SU-DHL-6 (cell line): ENCODE results near the gene EMP3.
"Not testable (repeated sequence)": the region's sequence is repeated elsewhere in the genome, so short reads cannot be mapped to it uniquely, and the experiment has no call there.

Experiments
- H2AFZ ChIP-seq: fragments of 200-600 bp; sonication (generic); 2 replicates; pipeline ENCODE4 v1.6.1; 2014; ENCODE audit warnings: low read depth, mild to moderate bottlenecking, moderate library complexity, mixed read lengths, antibody characterized with exemption, low read length; ENCODE audit not compliant: severe bottlenecking
- H3F3A ChIP-seq: fragments of 200-600 bp; shearing (Covaris generic); 2 replicates; pipeline ENCODE4 v1.6.0; 2016; ENCODE audit warnings: antibody characterized with exemption, mild to moderate bottlenecking; ENCODE audit not compliant: insufficient read depth
- H3K27ac ChIP-seq: fragments of 200-600 bp; sonication (generic); 2 replicates; pipeline ENCODE4 v1.5.1; 2016; ENCODE audit warnings: low read depth, mild to moderate bottlenecking, low read length, moderate library complexity, mixed read lengths
- H3K27me3 ChIP-seq: fragments of 200-600 bp; sonication (generic), shearing (Covaris generic); 2 replicates; pipeline ENCODE4 v1.6.0; 2014; ENCODE audit warnings: mild to moderate bottlenecking, low read length
- H3K36me3 ChIP-seq: fragments of 200-600 bp; sonication (generic); 2 replicates; pipeline ENCODE4 v1.6.1; 2014; ENCODE audit warnings: mild to moderate bottlenecking, low read length, mixed read lengths
- H3K4me2 ChIP-seq: fragments of 300-600, 200-600 bp; shearing (Covaris generic), sonication (generic); 2 replicates; pipeline ENCODE4 v1.6.0; 2014; ENCODE audit warnings: low read length, low read depth, mild to moderate bottlenecking; ENCODE audit not compliant: poor library complexity, severe bottlenecking
- H3K4me3 ChIP-seq: fragments of 200-600 bp; sonication (generic); 2 replicates; pipeline ENCODE4 v1.5.1; 2014; ENCODE audit warnings: antibody characterized with exemption, low read length, mild to moderate bottlenecking, mixed read lengths; ENCODE audit not compliant: insufficient read depth, poor library complexity, severe bottlenecking
- H3K79me2 ChIP-seq: fragments of 200-600 bp; sonication (generic); 2 replicates; pipeline ENCODE4 v1.6.1; 2014; ENCODE audit warnings: mild to moderate bottlenecking, low read length, moderate library complexity; ENCODE audit not compliant: insufficient read depth
- H3K9ac ChIP-seq: fragments of 200-600 bp; sonication (generic); 2 replicates; pipeline ENCODE4 v1.7.0; 2014; ENCODE audit warnings: mild to moderate bottlenecking, low read length
- H3K9me2 ChIP-seq: fragments of 200-600 bp; sonication (generic); replicated peaks from 2 replicates; pipeline ENCODE4 v1.6.1; 2014; ENCODE audit warnings: low read length; ENCODE audit not compliant: insufficient read depth
- H3K9me3 ChIP-seq: fragments of 200-600 bp; sonication (generic); 2 replicates; pipeline ENCODE4 v1.6.1; 2014; ENCODE audit warnings: low read length, mixed read lengths; ENCODE audit not compliant: insufficient read depth
- H4K20me1 ChIP-seq: fragments of 200-600 bp; sonication (generic); 2 replicates; pipeline ENCODE4 v1.6.1; 2014; ENCODE audit warnings: low read depth, mild to moderate bottlenecking, antibody characterized with exemption, low read length, moderate library complexity, mixed read lengths
- CTCF ChIP-seq: fragments of 200-600 bp; sonication (generic); IDR thresholded peaks from one replicate; pipeline ENCODE4 v1.5.1; 2017; ENCODE audit warnings: antibody characterized with exemption, mild to moderate bottlenecking, low read length, moderate library complexity; ENCODE audit not compliant: insufficient read depth, poor library complexity, severe bottlenecking
- EZH2phosphoT487 ChIP-seq: fragments of 200-600 bp; sonication (generic), shearing (Covaris generic); conservative IDR thresholded peaks from 2 replicates; pipeline ENCODE4 v1.6.1; 2018; ENCODE audit warnings: mild to moderate bottlenecking, antibody characterized with exemption, low read length, moderate library complexity, mixed read lengths

The EMP3 gene

DNA sequence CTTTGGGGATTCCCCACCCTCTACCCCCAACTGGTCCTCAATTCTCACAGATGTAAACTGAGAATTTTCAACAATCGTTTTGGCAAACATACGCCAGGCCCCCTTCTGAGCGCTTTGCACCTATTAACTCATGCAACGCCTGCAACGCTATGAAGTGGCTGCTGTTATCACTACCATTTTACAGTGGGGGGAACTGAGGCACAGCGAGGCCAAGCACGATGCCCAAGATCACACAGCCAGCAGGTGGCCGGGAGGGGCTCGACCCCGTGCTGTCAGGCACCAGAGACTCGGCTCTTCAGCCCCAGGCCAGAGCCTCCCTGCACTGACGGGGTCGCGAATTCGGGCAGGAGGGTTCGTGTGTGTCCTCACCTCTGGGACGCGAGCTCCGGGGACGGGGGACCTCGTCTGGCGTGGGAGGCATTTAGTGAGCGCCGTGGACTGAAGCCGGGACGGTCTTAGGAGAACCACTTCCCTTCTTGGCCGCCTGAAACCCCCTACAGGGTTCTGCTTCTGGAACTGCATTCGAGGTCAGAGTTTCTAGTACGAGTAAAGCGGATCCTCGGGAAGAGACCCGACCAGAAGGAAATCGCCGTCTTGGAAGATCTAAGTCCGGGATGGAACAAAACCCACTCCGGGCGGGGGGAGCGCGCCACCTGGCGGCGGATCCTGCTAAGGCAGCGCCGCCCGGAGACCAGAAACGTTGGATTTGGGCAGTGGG lies 34.4 kb upstream of the EMP3 start:
- Histone ChIP-seq H3K4me3 (peak overlapping the region; percentile 36), H3K79me2 (no peaks in the 10 kb centered on the region), H4K20me1 (no peaks in the 10 kb centered on the region), H2AFZ (peak overlapping the region; percentile 66), H3K9ac (peak overlapping the region; percentile 15; the same call in 1 of the 2 replicates), H3F3A (no peaks in the 10 kb centered on the region), H3K27ac (no peak overlapping the region), H3K4me2 (peak overlapping the region; percentile 54), H3K27me3 (no peaks in the 10 kb centered on the region), H3K9me3 (no peaks in the 10 kb centered on the region), H3K36me3 (no peaks in the 10 kb centered on the region), H3K9me2 (no peaks in the 10 kb centered on the region)
- no peak for TF ChIP-seq EZH2phosphoT487
- peak; percentile 87 for TF ChIP-seq CTCF

- Histone ChIP-seq H3K4me2 (peak overlapping the region; percentile 54), H2AFZ (peak overlapping the region; percentile 66), H3K4me3 (peak overlapping the region; percentile 36)
- H3K9me3 ChIP-seq, H3K27me3 ChIP-seq, H4K20me1 ChIP-seq, H3K36me3 ChIP-seq, H3F3A ChIP-seq, H3K9me2 ChIP-seq, H3K9ac ChIP-seq, H3K79me2 ChIP-seq, H3K27ac ChIP-seq: not testable (repeated sequence)
These were observed 33.9 kb upstream of the EMP3 start for GRCh38 chr19:48291489-48291815.

DNA sequence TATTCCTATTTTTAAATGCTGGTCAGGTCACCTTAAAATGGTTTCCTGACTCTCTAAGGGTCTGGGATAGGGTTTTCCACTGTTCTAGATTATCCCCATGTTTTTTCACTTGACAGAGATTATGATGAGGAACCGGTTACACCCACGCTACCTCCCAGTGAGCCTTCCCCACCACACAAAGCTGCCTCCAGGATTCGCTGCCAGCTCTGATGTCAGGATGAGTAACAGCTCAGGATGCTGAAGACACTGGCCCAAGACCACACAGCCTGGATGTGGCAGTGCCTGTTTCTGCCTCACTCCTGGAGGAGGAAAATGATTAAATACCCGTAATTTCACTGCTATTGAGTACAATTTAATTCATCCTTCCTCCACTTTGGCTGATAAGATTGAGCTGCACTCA lies 32.6 kb upstream of the EMP3 start:
- Histone ChIP-seq H3F3A (no peaks in the 10 kb centered on the region), H3K27ac (no peak overlapping the region), H3K9me2 (no peaks in the 10 kb centered on the region), H3K36me3 (no peaks in the 10 kb centered on the region), H3K4me3 (no peak overlapping the region), H3K9ac (no peak overlapping the region), H3K27me3 (no peaks in the 10 kb centered on the region), H3K79me2 (no peaks in the 10 kb centered on the region), H4K20me1 (no peaks in the 10 kb centered on the region), H3K4me2 (no peak overlapping the region), H2AFZ (no peak overlapping the region), H3K9me3 (no peaks in the 10 kb centered on the region)
- TF ChIP-seq CTCF (no peak), EZH2phosphoT487 (no peak)

- no peaks in the 10 kb centered on the region for H3K27me3 ChIP-seq
- no peaks in the 10 kb centered on the region for H3F3A ChIP-seq
- no peak overlapping the region for H3K4me2 ChIP-seq
- H2AFZ ChIP-seq: no peak overlapping the region
- no peaks in the 10 kb centered on the region for H3K79me2 ChIP-seq
- no peaks in the 10 kb centered on the region for H4K20me1 ChIP-seq
- H3K9me2 ChIP-seq: no peaks in the 10 kb centered on the region
- H3K9me3 ChIP-seq: no peaks in the 10 kb centered on the region
- no peak overlapping the region for H3K9ac ChIP-seq
- no peak for TF ChIP-seq CTCF
- no peak for TF ChIP-seq EZH2phosphoT487
- H3K27ac ChIP-seq: no peak overlapping the region
- H3K4me3 ChIP-seq: no peak overlapping the region
- H3K36me3 ChIP-seq: no peaks in the 10 kb centered on the region
These were observed 29.9 kb upstream of the EMP3 start for GRCh38 chr19:48295458-48295857.
